Activated effector memory CD4-positive, alpha-beta T cell treated with Interleukin-2 at 50 U/mL for 16 hours (primary cell): Measurements from ENCODE around the gene DNAJC21.
A peak's percentile ranks its signal among the peaks of the same experiment; 100 is the strongest.
"Not testable (repeated sequence)": the region's sequence is repeated elsewhere in the genome, so short reads cannot be mapped to it uniquely, and the experiment has no call there.

Source experiments
- DNase-seq: peaks from one replicate; pipeline ENCODE4 v3.0.0-alpha.2; 2020

The DNAJC21 gene

GRCh38 chr5:34923694-34924461 lies 5.5 kb upstream of the DNAJC21 start:
- DNase-seq = no peak

GRCh38 chr5:34924462-34924765 lies 4.9 kb upstream of the DNAJC21 start:
- DNase-seq = no peak

GRCh38 chr5:34926318-34926888 lies 3.0 kb upstream of the DNAJC21 start:
- no peak for DNase-seq

- DNase-seq = no peak
Measured at GRCh38 chr5:34927785-34928184, 1.6 kb upstream of the DNAJC21 start.

- DNase-seq = no peak
Measured at GRCh38 chr5:34928267-34928666, 1.1 kb upstream of the DNAJC21 start.

GRCh38 chr5:34929720-34930461 lies 532 bp downstream of the DNAJC21 start:
- peak; percentile 75 for DNase-seq

GRCh38 chr5:34930462-34930844 lies 1.1 kb downstream of the DNAJC21 start:
- DNase-seq = no peak

GRCh38 chr5:34930870-34931269 lies 1.5 kb downstream of the DNAJC21 start:
- DNase-seq = no peak

- DNase-seq = no peak
Measured at GRCh38 chr5:34932947-34933346, 3.6 kb downstream of the DNAJC21 start.

- DNase-seq = no peak
Measured at GRCh38 chr5:34941936-34942335, 12.6 kb downstream of the DNAJC21 start.

GRCh38 chr5:34944044-34944443 lies 14.7 kb downstream of the DNAJC21 start:
- no peak for DNase-seq

GRCh38 chr5:34944460-34945047 lies 15.2 kb downstream of the DNAJC21 start:
- DNase-seq = no peak

GRCh38 chr5:34957321-34957720 lies 28.0 kb downstream of the DNAJC21 start:
- no peak for DNase-seq

- no peak for DNase-seq
Measured at GRCh38 chr5:34957857-34958690, 28.7 kb downstream of the DNAJC21 start.

- no peak for DNase-seq
Measured at GRCh38 chr5:34959323-34959722, 30.0 kb downstream of the DNAJC21 start.

- DNase-seq = no peak
Measured at GRCh38 chr5:34967540-34967939, 38.2 kb downstream of the DNAJC21 start.

GRCh38 chr5:34968258-34968657 lies 38.9 kb downstream of the DNAJC21 start:
- DNase-seq = no peak

GRCh38 chr5:34970552-34970951 lies 41.2 kb downstream of the DNAJC21 start:
- DNase-seq = no peak

- DNase-seq = not testable (repeated sequence)
Measured at GRCh38 chr5:34971655-34972054, 42.3 kb downstream of the DNAJC21 start.

GRCh38 chr5:34976347-34976746 lies 47.0 kb downstream of the DNAJC21 start:
- no peak for DNase-seq

- DNase-seq = no peak
Measured at GRCh38 chr5:34977934-34978613, 48.7 kb downstream of the DNAJC21 start.

- no peak for DNase-seq
Measured at GRCh38 chr5:34978681-34979080, 49.3 kb downstream of the DNAJC21 start.
